ENCODE measurements around the gene DLX2. TPM values are rescaled to one million over a fixed set of nuclear protein-coding genes. Genes with fewer than 3 reads are reported as not detected.

DLX2 gene
- polyA plus RNA-seq, 2 donors: not detected

- H3K36me3 ChIP-seq (ENCODE audit: control insufficient read depth in 2 of 2, insufficient read depth in 2 of 2, low read length in 1 of 2): no peaks in the 10 kb centered on the region
- WGBS, 2 donors: 1% methylated on average over 68 to 76 of the region's 76 CpGs
- H3K4me1 ChIP-seq (ENCODE audit: control insufficient read depth in 2 of 2, insufficient read depth in 2 of 2, low read length in 1 of 2): peaks cover 15 to 22% of the 10 kb centered on the region in 2 donors
- peaks cover 3 to 76% of the 10 kb centered on the region in 2 donors for H3K27me3 ChIP-seq (ENCODE audit: control insufficient read depth in 1 of 2, insufficient read depth in 2 of 2, low read length in 2 of 2)
- H3K9me3 ChIP-seq (ENCODE audit: control insufficient read depth in 2 of 2, insufficient read depth in 1 of 2, low read depth in 1 of 2, low read length in 1 of 2): peaks cover 3 to 6% of the 10 kb centered on the region in 2 donors
- H3K27ac ChIP-seq (ENCODE audit: low read depth in 2 of 2, low read length in 1 of 2): no peak overlapping the region
- H3K4me3 ChIP-seq (ENCODE audit: low read depth in 1 of 2, low read length in 2 of 2): peak overlapping the region; percentile 28 to 40
Observed at GRCh38 chr2:172084645-172085459, 17.8 kb downstream of the DLX2 start.

- Histone ChIP-seq H3K4me1 (ENCODE audit: control insufficient read depth in 2 of 2, insufficient read depth in 2 of 2, low read length in 1 of 2) (peaks cover 15 to 22% of the 10 kb centered on the region in 2 donors), H3K9me3 (ENCODE audit: control insufficient read depth in 2 of 2, insufficient read depth in 1 of 2, low read depth in 1 of 2, low read length in 1 of 2) (peaks cover 3 to 6% of the 10 kb centered on the region in 2 donors), H3K36me3 (ENCODE audit: control insufficient read depth in 2 of 2, insufficient read depth in 2 of 2, low read length in 1 of 2) (no peaks in the 10 kb centered on the region), H3K27ac (ENCODE audit: low read depth in 2 of 2, low read length in 1 of 2) (no peak overlapping the region), H3K4me3 (ENCODE audit: low read depth in 1 of 2, low read length in 2 of 2) (peak overlapping the region in 1 of 2 donors; percentile 40), H3K27me3 (ENCODE audit: control insufficient read depth in 1 of 2, insufficient read depth in 2 of 2, low read length in 2 of 2) (peaks cover 3 to 76% of the 10 kb centered on the region in 2 donors)
- WGBS, 2 donors: 4 to 5% methylated on average over 17 of the region's 17 CpGs
Observed at GRCh38 chr2:172084395-172084644, 18.4 kb downstream of the DLX2 start.

- peaks cover 15 to 22% of the 10 kb centered on the region in 2 donors for H3K4me1 ChIP-seq (ENCODE audit: control insufficient read depth in 2 of 2, insufficient read depth in 2 of 2, low read length in 1 of 2)
- peak overlapping the region in 1 of 2 donors; percentile 2 for H3K4me3 ChIP-seq (ENCODE audit: low read depth in 1 of 2, low read length in 2 of 2)
Observed at GRCh38 chr2:172083628-172084394, 18.9 kb downstream of the DLX2 start.

GRCh38 chr2:172082944-172083627 lies 19.6 kb downstream of the DLX2 start:
- H3K4me1 ChIP-seq (ENCODE audit: control insufficient read depth in 2 of 2, insufficient read depth in 2 of 2, low read length in 1 of 2): peaks cover 15 to 22% of the 10 kb centered on the region in 2 donors

More at GRCh38 chr2:172083628-172084394, 18.9 kb downstream of the DLX2 start:
- Histone ChIP-seq H3K27me3 (ENCODE audit: control insufficient read depth in 1 of 2, insufficient read depth in 2 of 2, low read length in 2 of 2) (peaks cover 3 to 76% of the 10 kb centered on the region in 2 donors), H3K36me3 (ENCODE audit: control insufficient read depth in 2 of 2, insufficient read depth in 2 of 2, low read length in 1 of 2) (no peaks in the 10 kb centered on the region), H3K27ac (ENCODE audit: low read depth in 2 of 2, low read length in 1 of 2) (no peak overlapping the region), H3K9me3 (ENCODE audit: control insufficient read depth in 2 of 2, insufficient read depth in 1 of 2, low read depth in 1 of 2, low read length in 1 of 2) (peaks cover 3 to 6% of the 10 kb centered on the region in 2 donors)
- 17 to 18% methylated on average over 23 of the region's 23 CpGs for WGBS, 2 donors

GRCh38 chr2:172082105-172082943 lies 20.4 kb downstream of the DLX2 start:
- no peak overlapping the region for H3K27ac ChIP-seq (ENCODE audit: low read depth in 2 of 2, low read length in 1 of 2)
- WGBS, 2 donors: 14 to 18% methylated on average over 14 of the region's 14 CpGs
- peaks cover 2 to 3% of the 10 kb centered on the region in 2 donors for H3K9me3 ChIP-seq (ENCODE audit: control insufficient read depth in 2 of 2, insufficient read depth in 1 of 2, low read depth in 1 of 2, low read length in 1 of 2)
- no peaks in the 10 kb centered on the region for H3K36me3 ChIP-seq (ENCODE audit: control insufficient read depth in 2 of 2, insufficient read depth in 2 of 2, low read length in 1 of 2)
- peaks cover 3 to 63% of the 10 kb centered on the region in 2 donors for H3K27me3 ChIP-seq (ENCODE audit: control insufficient read depth in 1 of 2, insufficient read depth in 2 of 2, low read length in 2 of 2)
- no peak overlapping the region for H3K4me3 ChIP-seq (ENCODE audit: low read depth in 1 of 2, low read length in 2 of 2)
- peaks cover 15 to 22% of the 10 kb centered on the region in 2 donors for H3K4me1 ChIP-seq (ENCODE audit: control insufficient read depth in 2 of 2, insufficient read depth in 2 of 2, low read length in 1 of 2)

More at GRCh38 chr2:172082944-172083627, 19.6 kb downstream of the DLX2 start:
- WGBS, 2 donors: 10% methylated on average over 42 of the region's 42 CpGs
- peaks cover 3% of the 10 kb centered on the region in 2 donors for H3K9me3 ChIP-seq (ENCODE audit: control insufficient read depth in 2 of 2, insufficient read depth in 1 of 2, low read depth in 1 of 2, low read length in 1 of 2)
- H3K27ac ChIP-seq (ENCODE audit: low read depth in 2 of 2, low read length in 1 of 2): no peak overlapping the region
- H3K27me3 ChIP-seq (ENCODE audit: control insufficient read depth in 1 of 2, insufficient read depth in 2 of 2, low read length in 2 of 2): peaks cover 3 to 70% of the 10 kb centered on the region in 2 donors
- no peaks in the 10 kb centered on the region for H3K36me3 ChIP-seq (ENCODE audit: control insufficient read depth in 2 of 2, insufficient read depth in 2 of 2, low read length in 1 of 2)
- H3K4me3 ChIP-seq (ENCODE audit: low read depth in 1 of 2, low read length in 2 of 2): peak overlapping the region in 1 of 2 donors; percentile 2

- Histone ChIP-seq H3K27me3 (ENCODE audit: control insufficient read depth in 1 of 2, insufficient read depth in 2 of 2, low read length in 2 of 2) (peaks cover 3 to 54% of the 10 kb centered on the region in 2 donors), H3K4me3 (ENCODE audit: low read depth in 1 of 2, low read length in 2 of 2) (no peak overlapping the region), H3K9me3 (ENCODE audit: control insufficient read depth in 2 of 2, insufficient read depth in 1 of 2, low read depth in 1 of 2, low read length in 1 of 2) (peaks cover 2 to 3% of the 10 kb centered on the region in 2 donors), H3K27ac (ENCODE audit: low read depth in 2 of 2, low read length in 1 of 2) (no peak overlapping the region), H3K36me3 (ENCODE audit: control insufficient read depth in 2 of 2, insufficient read depth in 2 of 2, low read length in 1 of 2) (no peaks in the 10 kb centered on the region), H3K4me1 (ENCODE audit: control insufficient read depth in 2 of 2, insufficient read depth in 2 of 2, low read length in 1 of 2) (peaks cover 14 to 16% of the 10 kb centered on the region in 2 donors)
- WGBS, 2 donors: 18 to 19% methylated on average over 36 of the region's 36 CpGs
Observed at GRCh38 chr2:172081221-172082022, 21.3 kb downstream of the DLX2 start.

GRCh38 chr2:172080641-172081220 lies 22.0 kb downstream of the DLX2 start:
- WGBS, 2 donors: 35 to 44% methylated on average over 25 of the region's 25 CpGs

More at GRCh38 chr2:172080641-172081220, 22.0 kb downstream of the DLX2 start:
- Histone ChIP-seq H3K27me3 (ENCODE audit: control insufficient read depth in 1 of 2, insufficient read depth in 2 of 2, low read length in 2 of 2) (peaks cover 3 to 47% of the 10 kb centered on the region in 2 donors), H3K4me3 (ENCODE audit: low read depth in 1 of 2, low read length in 2 of 2) (no peak overlapping the region), H3K27ac (ENCODE audit: low read depth in 2 of 2, low read length in 1 of 2) (no peak overlapping the region), H3K9me3 (ENCODE audit: control insufficient read depth in 2 of 2, insufficient read depth in 1 of 2, low read depth in 1 of 2, low read length in 1 of 2) (peaks cover 2 to 3% of the 10 kb centered on the region in 2 donors), H3K36me3 (ENCODE audit: control insufficient read depth in 2 of 2, insufficient read depth in 2 of 2, low read length in 1 of 2) (no peaks in the 10 kb centered on the region), H3K4me1 (ENCODE audit: control insufficient read depth in 2 of 2, insufficient read depth in 2 of 2, low read length in 1 of 2) (peaks cover 12 to 15% of the 10 kb centered on the region in 2 donors)
